OCI-M2 (cell line): ENCODE data around the gene ZDHHC4.
"Not testable (repeated sequence)": the region's sequence is repeated elsewhere in the genome, so short reads cannot be mapped to it uniquely, and the experiment has no call there.

Experiments used
- DNase-seq: peaks from one replicate; lab custom pipeline; 2025; ENCODE audit not compliant: unreplicated experiment; lab: John Stamatoyannopoulos, UW

Gene ZDHHC4

GRCh38 chr7:6559896-6560295, 17.4 kb upstream of the ZDHHC4 start:
- DNase-seq: no peak

- DNase-seq: no peak
These were observed 15.1 kb upstream of the ZDHHC4 start for GRCh38 chr7:6562106-6562505.

GRCh38 chr7:6563936-6564770, 13.1 kb upstream of the ZDHHC4 start:
- no peak for DNase-seq

DNA sequence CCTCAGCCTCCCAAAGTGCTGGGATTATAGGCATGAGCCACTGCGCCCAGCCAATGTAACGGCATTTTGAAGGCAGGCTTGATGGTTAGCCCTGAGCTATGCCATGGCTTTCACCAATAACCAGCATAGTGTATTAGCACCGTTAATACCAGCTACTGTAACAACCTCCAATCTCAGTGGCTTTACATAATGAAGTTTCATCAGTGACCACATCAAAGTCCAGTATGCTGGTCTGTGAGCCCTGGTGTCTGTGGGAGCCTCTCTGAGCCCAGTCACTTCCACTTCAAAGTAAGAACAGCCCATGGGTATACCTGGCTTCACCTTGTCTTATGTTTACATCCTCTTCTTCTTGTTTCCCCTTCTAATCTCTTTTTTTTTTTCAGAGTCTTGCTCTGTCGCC, 11.6 kb upstream of the ZDHHC4 start:
- DNase-seq: no peak

- no peak for DNase-seq
These were observed 9.4 kb upstream of the ZDHHC4 start for GRCh38 chr7:6567886-6568285.

DNA sequence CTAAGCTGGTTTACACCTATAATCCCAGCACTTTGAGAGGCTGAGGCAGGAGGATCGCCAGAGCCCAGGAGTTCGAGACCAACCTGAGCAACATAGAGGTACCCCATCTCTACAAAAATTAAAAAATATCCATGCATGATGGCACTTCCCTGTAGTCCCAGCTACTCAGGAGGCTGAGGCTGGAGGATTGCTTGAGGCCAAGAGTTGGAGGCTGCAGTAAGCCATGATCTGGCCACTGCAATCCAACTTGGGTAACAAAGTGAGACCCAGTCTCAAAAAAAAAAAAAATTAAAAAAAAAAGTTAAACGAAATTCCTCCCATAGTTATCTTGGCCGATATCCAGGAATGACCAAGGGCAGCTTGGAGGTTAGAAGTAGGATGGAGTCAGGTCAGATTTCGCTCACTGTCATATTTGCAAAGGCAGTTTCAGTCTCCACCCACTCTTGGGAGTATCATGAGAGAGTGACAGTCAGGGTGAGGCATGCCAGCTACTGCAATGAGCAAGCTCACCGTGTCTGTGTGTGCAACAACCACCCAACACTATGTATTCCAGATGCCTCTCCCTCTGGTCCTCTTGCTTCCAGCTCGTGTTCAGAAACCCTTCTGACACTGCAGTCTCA, 6.0 kb upstream of the ZDHHC4 start:
- no peak for DNase-seq

- no peak for DNase-seq
These were observed 1.8 kb upstream of the ZDHHC4 start for GRCh38 chr7:6575281-6576023.

GRCh38 chr7:6576024-6576866, 1.0 kb upstream of the ZDHHC4 start:
- DNase-seq: no peak

- not testable (repeated sequence) for DNase-seq
These were observed 336 bp upstream of the ZDHHC4 start for GRCh38 chr7:6576867-6577368.

GRCh38 chr7:6578114-6579084, 1.1 kb downstream of the ZDHHC4 start:
- no peak for DNase-seq

DNA sequence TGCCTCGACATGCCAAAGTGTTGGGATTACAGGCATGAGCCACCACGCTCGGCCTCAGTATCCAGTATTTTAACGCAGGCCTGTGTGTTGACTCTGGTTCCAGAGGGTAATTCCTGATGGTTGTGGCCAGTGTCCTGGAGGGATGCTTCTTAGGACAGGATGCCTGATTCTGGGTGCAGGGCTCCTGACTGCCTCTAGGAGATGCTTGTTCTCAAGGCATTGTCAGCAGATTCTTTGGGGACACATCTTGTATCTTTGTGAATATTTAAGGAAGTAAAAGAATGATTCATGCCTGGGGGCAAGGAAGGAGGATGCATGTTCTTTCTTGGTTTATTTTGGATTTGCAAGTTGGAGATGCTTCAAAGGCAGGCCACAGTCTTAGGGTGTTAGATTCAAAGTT, 2.2 kb downstream of the ZDHHC4 start:
- DNase-seq: no peak

- DNase-seq: not testable (repeated sequence)
These were observed 8.6 kb downstream of the ZDHHC4 start for GRCh38 chr7:6585746-6586432.

DNA sequence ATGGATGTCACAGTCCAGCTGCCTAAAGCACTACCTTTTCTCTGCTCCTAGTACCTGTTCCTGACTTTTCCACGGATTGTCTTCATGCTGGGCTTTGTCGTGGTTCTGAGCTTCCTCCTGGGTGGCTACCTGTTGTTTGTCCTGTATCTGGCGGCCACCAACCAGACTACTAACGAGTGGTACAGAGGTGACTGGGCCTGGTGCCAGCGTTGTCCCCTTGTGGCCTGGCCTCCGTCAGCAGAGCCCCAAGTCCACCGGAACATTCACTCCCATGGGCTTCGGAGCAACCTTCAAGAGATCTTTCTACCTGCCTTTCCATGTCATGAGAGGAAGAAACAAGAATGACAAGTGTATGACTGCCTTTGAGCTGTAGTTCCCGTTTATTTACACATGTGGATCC, 11.3 kb downstream of the ZDHHC4 start:
- no peak for DNase-seq

DNA sequence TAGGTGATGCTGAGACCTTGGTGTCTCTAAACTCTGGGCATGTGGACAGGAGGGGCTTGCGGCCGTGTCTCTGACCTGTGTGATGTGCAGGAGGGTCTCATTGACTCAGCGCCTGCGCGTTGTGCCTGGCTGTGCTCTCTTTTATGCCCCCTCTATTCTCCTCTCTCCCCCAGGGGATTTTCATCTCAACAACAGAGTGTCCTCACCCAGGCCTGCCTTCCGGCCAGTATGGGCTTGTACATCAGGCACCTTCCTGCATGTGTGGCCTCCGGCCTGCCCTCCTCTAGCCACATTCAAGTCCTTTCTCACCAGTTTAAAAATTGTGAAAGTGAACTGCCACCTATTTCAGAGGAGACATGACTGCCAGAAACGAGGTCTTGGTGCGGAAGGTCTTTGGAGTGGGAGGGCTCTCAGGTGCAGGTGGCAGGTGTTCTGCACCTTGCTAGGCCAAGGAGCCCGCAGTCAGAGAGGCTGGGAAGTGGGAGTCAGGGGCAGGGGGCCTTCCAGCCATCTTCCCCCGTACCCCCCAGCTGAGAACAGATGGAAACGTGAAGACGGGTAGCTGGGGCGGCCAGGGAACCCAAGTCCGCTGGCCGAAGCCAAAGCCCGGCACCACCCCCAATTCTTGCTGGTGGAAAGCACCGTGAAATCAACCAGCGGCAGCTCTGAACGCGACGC, 12.0 kb downstream of the ZDHHC4 start:
- no peak for DNase-seq

DNA sequence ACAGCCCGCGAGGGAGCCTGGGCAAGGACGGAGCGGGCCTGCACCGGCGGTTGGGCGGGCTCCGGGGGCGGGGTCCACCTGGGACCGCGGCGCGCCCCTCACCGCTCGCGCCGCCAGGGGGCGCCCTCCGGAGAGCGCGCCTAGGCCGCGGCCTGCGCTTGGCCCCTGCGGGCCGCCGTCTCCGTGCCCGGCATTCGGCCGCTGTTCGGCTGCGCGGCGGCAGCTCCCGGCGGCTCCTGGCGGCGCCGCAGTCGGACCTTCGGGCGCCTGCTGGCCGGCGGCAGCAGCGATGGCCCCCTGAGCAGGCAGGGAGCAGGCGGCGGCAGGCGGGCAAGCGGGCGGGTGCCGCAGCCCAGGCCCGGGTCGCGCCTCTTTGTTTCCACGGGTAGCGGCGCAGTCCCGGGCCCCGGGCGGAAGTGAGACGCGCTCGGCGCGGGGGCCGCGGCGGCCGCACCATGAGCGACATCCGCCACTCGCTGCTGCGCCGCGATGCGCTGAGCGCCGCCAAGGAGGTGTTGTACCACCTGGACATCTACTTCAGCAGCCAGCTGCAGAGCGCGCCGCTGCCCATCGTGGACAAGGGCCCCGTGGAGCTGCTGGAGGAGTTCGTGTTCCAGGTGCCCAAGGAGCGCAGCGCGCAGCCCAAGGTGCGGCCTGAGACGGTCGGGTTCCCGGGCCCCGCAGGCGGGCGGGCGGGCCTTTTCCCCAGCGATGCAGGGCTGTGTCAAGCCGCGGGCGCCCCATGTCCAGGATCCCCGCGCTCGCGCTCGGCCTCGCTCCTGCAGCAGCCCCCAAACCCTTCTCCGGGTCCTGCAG, 12.8 kb downstream of the ZDHHC4 start, which contains the start of gene INTS15:
TSS of gene INTS15 (plus strand) at position 193 of the 816 bp plus-strand sequence. CDS start at position 456, 263 bp downstream.
- DNase-seq: no peak

GRCh38 chr7:6590645-6591110, 13.4 kb downstream of the ZDHHC4 start:
- no peak for DNase-seq

DNA sequence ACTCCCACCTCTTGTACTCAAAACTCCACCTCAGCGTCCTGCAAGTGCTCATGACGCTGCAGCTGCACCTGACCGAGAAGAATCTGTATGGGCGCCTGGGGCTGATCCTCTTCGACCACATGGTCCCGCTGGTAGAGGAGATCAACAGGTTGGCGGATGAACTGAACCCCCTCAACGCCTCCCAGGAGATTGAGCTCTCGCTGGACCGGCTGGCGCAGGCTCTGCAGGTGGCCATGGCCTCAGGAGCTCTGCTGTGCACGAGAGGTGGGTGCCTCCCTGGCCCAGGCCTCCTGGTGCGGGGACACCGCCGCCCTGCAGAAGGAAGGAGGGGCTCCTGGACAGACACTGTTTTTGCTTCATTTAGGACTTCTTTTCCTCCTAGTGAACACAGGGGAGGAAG, 22.8 kb downstream of the ZDHHC4 start:
- DNase-seq: no peak
